Left colon (tissue), 2 donors: ENCODE data around the gene CUEDC1. TPM values are rescaled to one million over a fixed set of nuclear protein-coding genes. Genes with fewer than 3 reads are reported as not detected.
"Not testable (repeated sequence)": the region's sequence is repeated elsewhere in the genome, so short reads cannot be mapped to it uniquely, and the experiment has no call there.

Source experiments
- ATAC-seq: fragments of 200-7000 bp; cut with Tn5 transposase; one replicate; pipeline ENCODE4 v1.9.1; 2020; ENCODE audit warnings: mild to moderate bottlenecking, moderate library complexity
- DNase-seq, 2 donors: peaks; one replicate each; pipeline ENCODE4 v3.0.0-alpha.2; 2020
- intact Hi-C, 2 donors: fragments of 100-400 bp; cut with DNase I in 1 of 2; cut with micrococcal nuclease in 1 of 2; formaldehyde crosslinking; loops; one replicate each; pipeline versions ENCODE4 v1.11.2 to v1.14.0; 2022; cut with DNase I, micrococcal nuclease
- total RNA-seq, 2 donors: library from RNA; stranded (reverse); fragmentation: NEBNext Ultra II Directional; extraction: Animal tissue kit (Norgen Biotek cat#: 25700); gene quantifications; one replicate each; pipeline ENCODE4 v1.2.1, GENCODE V29; 2021
- donor health status: DM: no; HTN: no; CAD: no.
- donor health status: DM: yes; HTN: yes; CAD: no.

CUEDC1 gene
- total RNA-seq, 2 donors from 2014 or later, result 16.5 to 29.6 TPM

DNA sequence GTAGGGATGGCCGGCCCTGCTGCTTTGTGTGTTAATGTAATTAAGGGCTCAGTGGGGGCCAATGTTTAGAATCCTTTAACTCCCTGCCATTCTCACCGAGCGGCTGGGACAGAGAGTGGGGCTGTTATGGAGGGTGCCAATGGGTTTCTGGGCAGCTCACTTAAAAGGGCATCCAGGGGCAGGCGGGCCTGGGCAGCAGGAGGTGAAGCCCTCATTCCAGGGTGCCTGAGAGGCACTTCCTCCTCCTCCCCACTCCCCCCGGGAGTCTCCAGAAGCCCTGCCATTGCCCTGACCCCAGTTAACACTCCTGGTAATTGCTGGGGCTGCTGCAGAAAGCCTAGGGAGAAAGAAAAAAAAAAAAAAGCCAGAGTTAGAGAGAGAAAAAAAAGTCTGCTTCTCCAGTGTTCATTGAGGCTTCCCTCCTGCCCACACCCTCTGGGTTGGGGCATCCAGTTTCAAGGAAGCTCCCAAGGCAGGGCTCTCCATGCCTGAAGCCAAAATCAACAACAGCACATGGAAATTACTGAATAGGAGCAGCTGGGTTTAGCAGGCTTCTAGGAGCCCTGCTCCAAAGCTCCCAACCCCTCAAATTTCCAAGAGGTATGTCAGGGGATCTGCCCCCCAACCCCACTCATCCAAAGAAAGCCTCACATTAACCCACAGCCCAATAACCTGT, 28.0 kb downstream of the CUEDC1 start:
- peak; percentile 91 for ATAC-seq
- peak in 1 of 2 donors; percentile 62 for DNase-seq
- intact Hi-C loops, result no loop called here

DNA sequence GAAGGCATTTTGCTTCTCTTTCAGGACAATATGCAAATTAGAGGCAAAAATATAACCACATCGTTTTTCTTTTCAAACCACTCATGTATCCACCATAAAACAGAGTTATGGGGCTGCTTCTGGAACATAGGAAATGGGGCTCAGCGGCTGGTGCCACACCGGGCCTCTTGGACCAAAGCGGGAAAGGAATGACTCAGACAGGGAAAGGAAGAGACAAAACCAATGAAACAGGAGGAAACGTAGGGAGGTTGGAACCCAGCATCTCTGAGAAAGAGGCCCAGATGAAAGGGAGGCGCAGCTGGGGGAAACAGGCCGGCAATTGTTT, 28.5 kb downstream of the CUEDC1 start:
- DNase-seq (no peak), ATAC-seq (no peak)
- intact Hi-C loops, result no loop called here

DNA sequence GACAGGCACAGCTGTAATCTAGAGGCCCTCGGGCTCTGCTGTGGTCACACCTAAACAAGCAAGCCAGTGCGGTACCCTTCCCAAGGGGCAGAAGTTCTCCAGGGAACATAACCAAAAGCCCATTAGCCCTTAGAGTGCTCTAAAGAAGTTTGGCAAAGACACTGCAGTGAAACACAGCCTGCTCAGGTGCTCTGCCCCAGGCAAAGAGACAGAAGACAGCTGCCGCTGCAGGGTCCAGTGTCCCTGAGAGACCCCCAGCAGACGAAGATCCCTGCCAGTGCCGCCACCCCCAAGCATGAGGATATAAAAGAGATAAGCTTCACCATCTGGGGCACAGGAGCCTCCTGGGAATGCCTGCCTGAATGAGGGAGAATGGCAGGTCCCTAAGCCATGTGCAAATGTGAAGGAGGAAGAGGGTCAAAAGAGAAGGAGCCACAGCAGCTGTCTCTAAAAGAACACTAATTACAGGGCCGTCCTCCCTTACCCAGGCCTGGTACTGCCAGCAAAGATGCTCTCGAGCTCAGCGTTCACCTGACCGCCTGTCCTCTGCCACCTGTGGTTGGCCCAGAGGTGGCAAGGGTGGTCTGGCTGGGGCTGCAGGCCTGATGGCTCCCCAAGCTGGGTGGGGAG, 29.7 kb downstream of the CUEDC1 start:
- intact Hi-C loops, result no loop called here
- ATAC-seq, result no peak
- no peak for DNase-seq

- no peak for ATAC-seq
- no peak for DNase-seq
- intact Hi-C loops, result no loop called here
These were observed 30.5 kb downstream of the CUEDC1 start for GRCh38 chr17:57924677-57925076.

- DNase-seq (no peak), ATAC-seq (no peak)
- intact Hi-C loops, result no loop called here
These were observed 31.9 kb downstream of the CUEDC1 start for GRCh38 chr17:57923182-57923872.

- DNase-seq, ATAC-seq, intact Hi-C loops: not testable (repeated sequence)
These were observed 32.5 kb downstream of the CUEDC1 start for GRCh38 chr17:57922745-57923144.

- ATAC-seq, result peak; percentile 48
These were observed 34.1 kb downstream of the CUEDC1 start for GRCh38 chr17:57920916-57921703.

DNA sequence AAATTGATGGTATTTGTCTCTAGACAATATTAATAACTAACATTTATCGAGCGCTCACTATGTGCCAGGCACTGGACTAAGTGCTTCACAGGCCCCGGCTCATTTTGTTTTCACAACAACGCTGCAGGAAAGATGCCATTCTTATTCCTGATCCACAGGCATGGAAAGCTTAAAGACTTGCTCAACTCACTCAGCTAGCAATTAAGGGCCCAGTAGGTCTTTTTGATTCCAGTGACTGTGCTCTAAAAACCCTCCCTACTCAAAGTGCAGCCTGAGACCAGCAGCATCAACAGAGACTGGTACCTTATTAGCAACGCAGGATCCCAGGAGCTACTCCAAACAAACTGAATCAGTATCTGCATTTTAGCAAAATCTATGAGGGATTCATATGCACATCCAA, 35.3 kb downstream of the CUEDC1 start:
- no peak for ATAC-seq
- DNase-seq, result no peak
- intact Hi-C loops, result no loop called here

More at GRCh38 chr17:57920916-57921703, 34.1 kb downstream of the CUEDC1 start:
- no peak for DNase-seq
- intact Hi-C loops, result no loop called here

- no peak for DNase-seq
- intact Hi-C loops, result no loop called here
- no peak for ATAC-seq
These were observed 37.0 kb downstream of the CUEDC1 start for GRCh38 chr17:57918017-57918895.

- DNase-seq (no peak), ATAC-seq (no peak)
- intact Hi-C loops, result no loop called here
These were observed 38.0 kb downstream of the CUEDC1 start for GRCh38 chr17:57916925-57917858.

- DNase-seq (no peak), ATAC-seq (no peak)
These were observed 39.0 kb downstream of the CUEDC1 start for GRCh38 chr17:57915985-57916757.

GRCh38 chr17:57915544-57915943, 39.7 kb downstream of the CUEDC1 start:
- intact Hi-C loops, result no loop called here
- no peak for DNase-seq
- ATAC-seq, result no peak

More at GRCh38 chr17:57915985-57916757, 39.0 kb downstream of the CUEDC1 start:
- intact Hi-C loops, result no loop called here

DNA sequence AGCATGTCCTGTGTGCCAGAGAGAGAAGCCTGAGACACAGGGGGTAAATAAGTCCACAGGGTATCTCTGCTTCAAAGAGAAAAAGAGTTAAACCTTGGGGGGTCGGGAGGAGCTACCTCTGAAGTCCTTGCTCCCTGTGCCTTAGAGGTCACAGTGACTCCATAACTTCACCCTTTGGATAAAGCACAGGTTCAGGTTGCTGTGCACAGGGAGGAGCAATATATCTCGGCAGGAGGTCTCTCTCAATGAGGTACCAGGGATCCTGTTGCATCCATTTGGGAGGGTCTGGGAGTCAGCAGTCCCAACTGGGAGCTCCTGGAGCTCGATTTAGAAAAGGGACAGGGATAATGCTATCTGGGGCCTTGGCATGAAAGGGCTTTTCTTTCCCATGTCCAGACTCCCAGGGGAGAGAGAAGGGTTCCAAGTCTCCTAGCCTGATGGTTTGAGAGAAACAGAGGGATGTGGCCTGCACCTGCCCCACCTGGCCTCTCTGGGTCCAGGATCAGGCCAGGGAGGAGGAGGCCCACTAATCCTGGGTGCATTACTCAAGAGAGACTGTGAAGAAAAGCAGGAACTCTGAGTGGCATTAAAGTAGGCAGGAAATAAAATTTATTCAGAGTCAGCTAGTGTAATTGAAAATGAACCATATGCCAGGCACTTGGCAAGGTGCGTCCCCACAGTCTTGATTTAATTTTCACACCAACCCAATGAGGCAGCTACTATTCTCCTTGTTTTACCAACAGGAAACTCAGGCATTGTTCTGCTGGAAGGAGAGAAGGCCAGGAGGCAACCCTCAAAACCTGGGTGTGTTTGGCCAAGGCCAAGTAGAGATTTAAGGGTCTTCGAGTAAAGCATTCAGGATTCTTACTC, 40.7 kb downstream of the CUEDC1 start:
- ATAC-seq (no peak), DNase-seq (no peak)
- intact Hi-C loops, result no loop called here

DNA sequence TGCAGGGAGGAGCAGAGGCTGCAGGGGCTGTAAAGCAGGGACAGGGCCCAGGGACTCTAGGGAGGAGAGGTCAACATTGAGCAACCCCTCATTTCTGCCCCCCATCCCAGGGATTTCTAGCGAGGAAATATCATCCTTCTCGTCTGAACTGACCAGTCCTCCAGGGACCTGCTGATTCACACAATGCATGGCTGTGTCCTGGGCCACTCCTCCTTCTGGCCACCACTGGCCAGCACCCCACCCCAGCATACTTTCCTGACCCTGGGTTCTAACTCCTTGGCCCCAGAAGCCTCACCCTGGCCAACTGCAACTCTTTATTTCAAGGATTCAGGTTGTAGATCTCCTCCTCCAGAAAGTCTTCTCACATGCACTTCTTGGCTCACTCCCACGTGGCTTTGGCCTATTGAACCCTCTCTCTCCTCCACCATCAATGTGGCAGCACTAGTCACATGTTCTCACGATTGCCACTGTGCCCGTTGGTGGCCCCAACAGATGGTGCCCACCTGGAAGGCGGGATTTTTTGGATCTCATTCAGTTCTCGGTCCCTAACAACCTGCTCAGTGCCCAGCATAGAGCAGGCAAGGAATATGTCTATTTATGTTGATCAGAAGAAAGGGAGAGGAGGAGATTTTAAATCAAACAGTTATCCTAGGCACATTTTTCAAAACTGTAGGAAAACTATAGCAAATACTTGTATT, 41.5 kb downstream of the CUEDC1 start:
- ATAC-seq (no peak), DNase-seq (no peak)
- intact Hi-C loops, result no loop called here
